SK-N-SH (cell line): ENCODE data around the gene SPTB. TPM values are rescaled to one million over a fixed set of nuclear protein-coding genes. Genes with fewer than 3 reads are reported as not detected.

ENCODE experiments used
- CTCF ChIA-PET: fragments of 300-600, 350-600 bp; formaldehyde crosslinking; extraction: SDS; loops from one replicate; lab custom pipeline; 2021; lab: Yijun Ruan, JAX
- POLR2A ChIA-PET: fragments of 350-600 bp; sonication (Branson Sonifier 250); formaldehyde crosslinking; extraction: SDS; loops from one replicate; lab custom pipeline; 2020; ENCODE audit warnings: antibody characterized with exemption, inconsistent platforms; lab: Yijun Ruan, JAX
- DNase-seq: peaks from one replicate; pipeline ENCODE4 v3.0.0; 2012
- H2AFZ ChIP-seq: fragments of 200-600 bp; sonication (generic); 2 replicates; pipeline ENCODE4 v1.8.1; 2016; ENCODE audit warnings: antibody characterized with exemption, mild to moderate bottlenecking, low read depth
- H3F3A ChIP-seq: fragments of 200-600 bp; sonication (generic); replicated peaks from 2 replicates; pipeline ENCODE3; 2016; ENCODE audit warnings: antibody characterized with exemption, mild to moderate bottlenecking; ENCODE audit not compliant: insufficient read depth
- H3K27ac ChIP-seq, 2 experiments: fragments of 200-500 bp in 1 of 2; fragments of 200-600 bp in 1 of 2; sonication (Bioruptor generic) in 1 of 2; sonication (generic), shearing (Covaris generic) in 1 of 2; 2 replicates each; pipeline versions ENCODE4 v1.5.1 to v1.6.1; 2014 to 2016; ENCODE audit warnings: low read depth in 2 of 2, inconsistent platforms in 1 of 2, low read length in 1 of 2, mild to moderate bottlenecking in 1 of 2, mixed read lengths in 1 of 2
- H3K27me3 ChIP-seq: fragments of 200-600 bp; sonication (generic), shearing (Covaris generic); 2 replicates; pipeline ENCODE4 v1.6.1; 2016; ENCODE audit warnings: mixed run types; ENCODE audit not compliant: insufficient read depth
- H3K36me3 ChIP-seq, 2 experiments: fragments of 200-500 bp in 1 of 2; fragments of 200-600 bp in 1 of 2; sonication (Bioruptor generic) in 1 of 2; sonication (generic) in 1 of 2; replicated peaks in 1 of 2; 2 replicates each; pipeline versions ENCODE3 to v1.5.1; 2014 to 2016; ENCODE audit warnings: low read length in 1 of 2, mild to moderate bottlenecking in 1 of 2; ENCODE audit not compliant: insufficient read depth in 2 of 2, control insufficient read depth in 1 of 2
- H3K4me1 ChIP-seq, 2 experiments: fragments of 200-500 bp in 1 of 2; fragments of 200-600 bp in 1 of 2; sonication (Bioruptor generic) in 1 of 2; sonication (generic), shearing (Covaris generic) in 1 of 2; 2 replicates each; pipeline versions ENCODE4 v1.5.1 to v1.6.1; 2014 to 2016; ENCODE audit warnings: low read depth in 1 of 2, low read length in 1 of 2, mixed run types in 1 of 2; ENCODE audit not compliant: insufficient read depth in 2 of 2, control insufficient read depth in 1 of 2
- H3K4me2 ChIP-seq: fragments of 200-600 bp; sonication (generic), shearing (Covaris generic); 2 replicates; pipeline ENCODE4 v1.6.1; 2017; ENCODE audit warnings: mixed run types
- H3K4me3 ChIP-seq, 2 experiments: fragments of 200-500 bp in 1 of 2; fragments of 200-600 bp in 1 of 2; sonication (Bioruptor generic) in 1 of 2; sonication (generic), shearing (Covaris generic) in 1 of 2; 2 replicates each; pipeline versions ENCODE4 v1.5.1 to v1.8.1; 2014 to 2016; ENCODE audit warnings: low read depth in 2 of 2, inconsistent platforms in 1 of 2, low read length in 1 of 2, mild to moderate bottlenecking in 1 of 2, mixed read lengths in 1 of 2, moderate library complexity in 1 of 2
- H3K79me2 ChIP-seq: fragments of 200-600 bp; sonication (generic); 2 replicates; pipeline ENCODE4 v1.8.1; 2017; ENCODE audit warnings: mild to moderate bottlenecking; ENCODE audit not compliant: insufficient read depth
- H3K9ac ChIP-seq: fragments of 200-600 bp; sonication (generic); 2 replicates; pipeline ENCODE4 v1.6.1; 2017; ENCODE audit warnings: mixed run types
- H3K9me2 ChIP-seq: fragments of 200-600 bp; sonication (generic); 2 replicates; pipeline ENCODE4 v1.6.1; 2017; ENCODE audit warnings: mixed run types
- H3K9me3 ChIP-seq: fragments of 200-600 bp; sonication (generic); 2 replicates; pipeline ENCODE4 v1.6.1; 2017; ENCODE audit warnings: mixed run types, mild to moderate bottlenecking, moderate library complexity
- H4K20me1 ChIP-seq: fragments of 200-600 bp; sonication (generic); 2 replicates; pipeline ENCODE4 v1.6.1; 2017; ENCODE audit warnings: mild to moderate bottlenecking, mixed run types; ENCODE audit not compliant: insufficient read depth
- EP300 ChIP-seq, 2 experiments: IDR thresholded peaks; 2 replicates each; pipeline versions ENCODE4 v1.4.0 to v1.6.1; 2012; ENCODE audit warnings: borderline replicate concordance in 1 of 2, low read depth in 1 of 2, low read length in 1 of 2
- EZH2phosphoT487 ChIP-seq: fragments of 200-600 bp; sonication (generic); IDR thresholded peaks from 2 replicates; pipeline ENCODE4 v1.6.1; 2017; ENCODE audit warnings: low read depth, mixed run types, mild to moderate bottlenecking, antibody characterized with exemption, moderate library complexity, borderline replicate concordance
- FOSL2 ChIP-seq: IDR thresholded peaks from 2 replicates; pipeline ENCODE4 v1.4.0; 2012; ENCODE audit warnings: low read depth, mild to moderate bottlenecking, moderate library complexity, borderline replicate concordance
- JUND ChIP-seq: IDR thresholded peaks from 2 replicates; pipeline ENCODE4 v1.4.0; 2012
- MXI1 ChIP-seq: IDR thresholded peaks from 2 replicates; pipeline ENCODE4 v1.6.1; 2012; ENCODE audit warnings: mild to moderate bottlenecking, low read depth, low read length, improper control_type of control experiment
- NRF1 ChIP-seq: IDR thresholded peaks from 2 replicates; pipeline ENCODE4 v1.6.1; 2012; ENCODE audit warnings: low read depth, mild to moderate bottlenecking, low read length
- PBX3 ChIP-seq: IDR thresholded peaks from 2 replicates; pipeline ENCODE4; 2012
- RAD21 ChIP-seq: IDR thresholded peaks from 2 replicates; pipeline ENCODE4 v1.6.1; 2012; ENCODE audit warnings: mild to moderate bottlenecking, low read length
- RCOR1 ChIP-seq: fragments of 150-350 bp; IDR thresholded peaks from 2 replicates; pipeline ENCODE4 v1.6.1; 2017; ENCODE audit warnings: antibody characterized with exemption, low read length
- RFX5 ChIP-seq: IDR thresholded peaks from 2 replicates; pipeline ENCODE4 v1.6.1; 2012; ENCODE audit warnings: mild to moderate bottlenecking, improper control_type of control experiment, low read length
- USF2 ChIP-seq: fragments of 150-350 bp; IDR thresholded peaks from 2 replicates; pipeline ENCODE4 v1.6.1; 2017; ENCODE audit warnings: antibody characterized with exemption, low read length, low read depth, borderline replicate concordance
- WGBS: methylation state at CpG from one replicate; pipeline ENCODE4 v1.1.6; 2017; ENCODE audit warnings: low lambda C conversion rate; 5-methylcytosine and 5-hydroxymethylcytosine counted together
- polyA plus RNA-seq, 3 experiments: library from polyadenylated mRNA; depleted of rRNA; stranded (reverse); fragments of >200 nt; gene quantifications; 2 replicates each; pipeline ENCODE4 v1.2.3, GENCODE V29; 2012
- TF ChIP-seq, protein P1 (sequence below): IDR thresholded peaks from 2 replicates; pipeline ENCODE4 v1.6.1; 2012; ENCODE audit warnings: mild to moderate bottlenecking, low read depth, low read length, moderate library complexity

The SPTB gene
- polyA plus RNA-seq, 1 of the 3 experiments (the other 2 are of a cell fraction), result 0.15 TPM

GRCh38 chr14:64877846-64878245 lies 1.9 kb downstream of the SPTB start:
- 84% methylated on average over 4 of the region's 4 CpGs for WGBS
- H3K27ac ChIP-seq, result no peak overlapping the region
- no peak overlapping the region for H2AFZ ChIP-seq
- CTCF ChIA-PET, result interaction anchor here (0.9 to 7.0 kb wide), 7 partner anchors 14 to 115 kb away, joined by 3 to 88 read pairs (median 3); no protein-coding TSS in a partner anchor
- H3K27me3 ChIP-seq, result peaks cover 36% of the 10 kb centered on the region; the same call in 1 of the 2 replicates
- no peaks in the 10 kb centered on the region for H3K36me3 ChIP-seq
- H3K79me2 ChIP-seq, result no peaks in the 10 kb centered on the region
- H3K4me2 ChIP-seq, result no peak overlapping the region
- H3K4me1 ChIP-seq, result peaks cover 0 to 17% of the 10 kb centered on the region in 2 experiments; a peak in 2 of 4 replicates
- no peak for DNase-seq
- H3K9me2 ChIP-seq, result no peaks in the 10 kb centered on the region
- no peaks in the 10 kb centered on the region for H3K9me3 ChIP-seq
- TF ChIP-seq RCOR1, result no peak
- no peak for TF ChIP-seq EZH2phosphoT487
- no peaks in the 10 kb centered on the region for H4K20me1 ChIP-seq
- no peak overlapping the region for H3K9ac ChIP-seq
- H3K4me3 ChIP-seq, result no peak overlapping the region
- no peaks in the 10 kb centered on the region for H3F3A ChIP-seq
- POLR2A ChIA-PET, result no interaction called here

DNA sequence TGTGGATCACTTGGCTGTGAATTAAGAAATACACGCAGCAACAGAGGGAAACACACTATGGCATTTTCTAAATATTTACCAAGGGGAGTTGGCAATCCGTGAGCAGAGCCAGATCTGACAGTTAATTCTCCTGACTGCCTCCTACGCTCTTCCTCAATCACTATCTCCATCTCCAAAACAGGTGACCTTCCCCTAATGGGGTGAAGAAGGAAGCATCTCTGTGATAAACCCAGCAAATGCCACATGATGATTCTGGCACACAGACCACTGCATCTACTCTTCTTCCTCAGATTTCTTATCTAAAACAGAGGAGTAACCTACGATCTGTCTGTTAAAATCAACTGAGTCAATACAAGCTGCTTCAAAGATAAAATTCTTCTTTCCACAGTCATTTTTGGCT lies 4.4 kb downstream of the SPTB start:
- H3F3A ChIP-seq, result no peaks in the 10 kb centered on the region
- WGBS, result 74% methylated on average over 4 of the region's 4 CpGs
- no peak overlapping the region for H3K4me3 ChIP-seq
- H3K9me2 ChIP-seq, result no peaks in the 10 kb centered on the region
- peaks cover 16% of the 10 kb centered on the region; the same call in 1 of the 2 replicates for H3K27me3 ChIP-seq
- no peak for DNase-seq
- POLR2A ChIA-PET, result no interaction called here
- no peak overlapping the region for H2AFZ ChIP-seq
- H3K9me3 ChIP-seq, result no peaks in the 10 kb centered on the region
- H3K27ac ChIP-seq, result no peak overlapping the region
- CTCF ChIA-PET, result interaction anchor here (0.7 to 1.7 kb wide), 4 partner anchors 9 to 74 kb away, joined by 3 to 8 read pairs (median 4); no protein-coding TSS in a partner anchor
- no peaks in the 10 kb centered on the region for H3K79me2 ChIP-seq
- no peaks in the 10 kb centered on the region for H4K20me1 ChIP-seq
- no peak overlapping the region for H3K4me2 ChIP-seq
- H3K36me3 ChIP-seq, result no peaks in the 10 kb centered on the region
- peaks cover 0 to 2% of the 10 kb centered on the region in 2 experiments; a peak in 1 of 4 replicates for H3K4me1 ChIP-seq
- no peak overlapping the region for H3K9ac ChIP-seq
- TF ChIP-seq RAD21, result no peak
- TF ChIP-seq MXI1, result no peak
- no peak for TF ChIP-seq USF2

DNA sequence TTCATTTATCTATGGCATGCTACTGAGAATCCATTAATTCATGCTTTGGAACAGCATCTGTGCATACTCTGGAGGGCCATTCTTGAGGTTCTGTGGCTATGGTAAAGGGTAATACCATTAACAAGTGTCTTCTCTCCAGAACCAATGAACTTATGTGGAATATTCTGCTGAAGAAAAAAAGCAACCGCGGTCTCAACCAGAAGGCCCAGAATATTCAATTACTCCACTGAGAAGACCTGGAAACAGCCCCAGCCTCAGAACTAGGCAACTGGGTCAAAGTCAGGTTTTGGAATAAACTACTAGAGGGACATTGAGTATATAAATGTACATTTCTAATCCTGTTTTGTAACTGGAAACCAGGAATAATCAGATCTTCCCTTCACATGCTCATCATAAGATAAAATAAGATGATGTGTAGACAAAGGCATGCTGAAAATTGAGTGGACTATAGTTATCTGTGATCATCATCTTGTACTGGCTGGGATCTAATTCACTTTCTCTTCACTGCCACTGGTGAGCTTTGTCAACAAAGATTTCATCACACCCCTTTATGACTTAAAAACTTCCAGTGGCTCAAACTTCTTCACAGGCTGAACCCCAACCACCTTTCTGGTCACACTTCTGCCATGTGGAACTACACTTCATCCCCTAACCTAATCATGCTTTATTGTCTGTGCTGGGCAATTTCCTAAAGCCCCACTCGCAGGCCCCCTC lies 6.0 kb downstream of the SPTB start:
- H2AFZ ChIP-seq, result no peak overlapping the region
- POLR2A ChIA-PET, result no interaction called here
- 56% methylated on average over 3 of the region's 3 CpGs for WGBS
- no peaks in the 10 kb centered on the region for H3K4me1 ChIP-seq
- CTCF ChIA-PET, result no interaction called here
- no peak overlapping the region for H3K4me3 ChIP-seq
- TF ChIP-seq RFX5, result no peak
- TF ChIP-seq EP300 (IDR thresholded peaks at IDR 0.05; ENCODE audit: borderline replicate concordance in 1 of 2, low read depth in 1 of 2, low read length in 1 of 2), result no peak
- peak; percentile 34; the same call in 1 of the 2 replicates for TF ChIP-seq PBX3
- no peak for TF ChIP-seq FOSL2
- TF ChIP-seq NRF1, result no peak
- no peak for TF ChIP-seq USF2
- peak; percentile 17; the same call in 1 of the 2 replicates for TF ChIP-seq JUND
- TF ChIP-seq, protein P1, sequence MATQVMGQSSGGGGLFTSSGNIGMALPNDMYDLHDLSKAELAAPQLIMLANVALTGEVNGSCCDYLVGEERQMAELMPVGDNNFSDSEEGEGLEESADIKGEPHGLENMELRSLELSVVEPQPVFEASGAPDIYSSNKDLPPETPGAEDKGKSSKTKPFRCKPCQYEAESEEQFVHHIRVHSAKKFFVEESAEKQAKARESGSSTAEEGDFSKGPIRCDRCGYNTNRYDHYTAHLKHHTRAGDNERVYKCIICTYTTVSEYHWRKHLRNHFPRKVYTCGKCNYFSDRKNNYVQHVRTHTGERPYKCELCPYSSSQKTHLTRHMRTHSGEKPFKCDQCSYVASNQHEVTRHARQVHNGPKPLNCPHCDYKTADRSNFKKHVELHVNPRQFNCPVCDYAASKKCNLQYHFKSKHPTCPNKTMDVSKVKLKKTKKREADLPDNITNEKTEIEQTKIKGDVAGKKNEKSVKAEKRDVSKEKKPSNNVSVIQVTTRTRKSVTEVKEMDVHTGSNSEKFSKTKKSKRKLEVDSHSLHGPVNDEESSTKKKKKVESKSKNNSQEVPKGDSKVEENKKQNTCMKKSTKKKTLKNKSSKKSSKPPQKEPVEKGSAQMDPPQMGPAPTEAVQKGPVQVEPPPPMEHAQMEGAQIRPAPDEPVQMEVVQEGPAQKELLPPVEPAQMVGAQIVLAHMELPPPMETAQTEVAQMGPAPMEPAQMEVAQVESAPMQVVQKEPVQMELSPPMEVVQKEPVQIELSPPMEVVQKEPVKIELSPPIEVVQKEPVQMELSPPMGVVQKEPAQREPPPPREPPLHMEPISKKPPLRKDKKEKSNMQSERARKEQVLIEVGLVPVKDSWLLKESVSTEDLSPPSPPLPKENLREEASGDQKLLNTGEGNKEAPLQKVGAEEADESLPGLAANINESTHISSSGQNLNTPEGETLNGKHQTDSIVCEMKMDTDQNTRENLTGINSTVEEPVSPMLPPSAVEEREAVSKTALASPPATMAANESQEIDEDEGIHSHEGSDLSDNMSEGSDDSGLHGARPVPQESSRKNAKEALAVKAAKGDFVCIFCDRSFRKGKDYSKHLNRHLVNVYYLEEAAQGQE, result no peak
- no peak overlapping the region for H3K27ac ChIP-seq
- no peak for DNase-seq
- H3K9ac ChIP-seq, result no peak overlapping the region
- no peaks in the 10 kb centered on the region for H3K79me2 ChIP-seq
- H3K27me3 ChIP-seq, result peaks cover 10% of the 10 kb centered on the region; the same call in 1 of the 2 replicates
- no peaks in the 10 kb centered on the region for H3K9me2 ChIP-seq
- H3K9me3 ChIP-seq, result no peaks in the 10 kb centered on the region
- no peak overlapping the region for H3K4me2 ChIP-seq
- no peaks in the 10 kb centered on the region for H3F3A ChIP-seq
- H4K20me1 ChIP-seq, result no peaks in the 10 kb centered on the region
- no peaks in the 10 kb centered on the region for H3K36me3 ChIP-seq
